HCT116 (cell line): Measurements from ENCODE around the gene SUMO3. TPM values are rescaled to one million over a fixed set of nuclear protein-coding genes. Genes with fewer than 3 reads are reported as not detected.

ENCODE experiments used
- ATAC-seq: fragments of 200-7000 bp; cut with Tn5 transposase; 2 replicates; pipeline ENCODE4 v1.9.1; 2020; ENCODE audit warnings: mild to moderate bottlenecking, moderate library complexity
- BruUV-seq: library from RNA; stranded (reverse); fragments of 400-500 nt; replicated peaks from 2 replicates; lab custom pipeline; 2021; lab: Mats Ljungman, UMichigan
- CTCF ChIA-PET: fragments of 300-600 bp; sonication (Branson Sonifier 250); formaldehyde crosslinking; loops from one replicate; lab custom pipeline; 2021; ENCODE audit warnings: antibody characterized with exemption; lab: Charles Lee
- POLR2A ChIA-PET: fragments of 300-600, 350-600 bp; sonication (Branson Sonifier 250); formaldehyde crosslinking; loops from one replicate; lab custom pipeline; 2021; ENCODE audit warnings: antibody characterized with exemption; lab: Charles Lee
- RAD21 ChIA-PET, 2 experiments: fragments of 300-600 bp; sonication (Branson Sonifier 250); formaldehyde crosslinking; loops; one replicate each; lab custom pipeline; 2023; ENCODE audit warnings: low total read pairs in 2 of 2; ENCODE audit not compliant: uncharacterized antibody in 2 of 2, unreplicated experiment in 2 of 2, low non-redundant PET in 1 of 2; lab: Charles Lee
- DNase-seq: peaks from one replicate; pipeline ENCODE4 v3.0.0-alpha.2; 2010; ENCODE audit warnings: low read depth, low spot score
- H2AFZ ChIP-seq: fragments of 200-600 bp; shearing (Covaris generic), sonication (generic); 2 replicates; pipeline ENCODE4 v1.6.1; 2017; ENCODE audit warnings: low read depth, mixed run types, mixed read lengths, antibody characterized with exemption, low read length; ENCODE audit not compliant: poor library complexity, severe bottlenecking
- H3K27ac ChIP-seq: 2 replicates; pipeline ENCODE4 v1.5.1; 2012; ENCODE audit warnings: low read depth, low read length
- H3K27me3 ChIP-seq: fragments of 200-600 bp; sonication (generic); 2 replicates; pipeline ENCODE4 v1.6.1; 2016; ENCODE audit warnings: mixed run types, low read length, mixed read lengths; ENCODE audit not compliant: insufficient read depth
- H3K36me3 ChIP-seq, 2 experiments: fragments of 200-500 bp in 1 of 2; fragments of 200-600 bp in 1 of 2; sonication (Bioruptor generic) in 1 of 2; sonication (generic) in 1 of 2; 2 replicates each; pipeline versions ENCODE4 v1.5.1 to v1.6.1; 2014 to 2016; ENCODE audit warnings: low read length in 2 of 2, inconsistent platforms in 1 of 2, mixed read lengths in 1 of 2, mixed run types in 1 of 2; ENCODE audit not compliant: insufficient read depth in 2 of 2, control insufficient read depth in 1 of 2
- H3K4me1 ChIP-seq, 2 experiments: fragments of 200-600 bp in 1 of 2; sonication (generic) in 1 of 2; 2 replicates each; pipeline versions ENCODE4 v1.5.1 to v1.6.1; 2012 to 2017; ENCODE audit warnings: low read length in 2 of 2, inconsistent platforms in 1 of 2, mild to moderate bottlenecking in 1 of 2, mixed read lengths in 1 of 2, mixed run types in 1 of 2, moderate library complexity in 1 of 2; ENCODE audit not compliant: insufficient read depth in 2 of 2, control insufficient read depth in 1 of 2
- H3K4me2 ChIP-seq: fragments of 200-600 bp; sonication (generic); 2 replicates; pipeline ENCODE4 v1.6.1; 2017; ENCODE audit warnings: mixed run types, low read length, mixed read lengths
- H3K4me3 ChIP-seq, 2 experiments: fragments of 200-600 bp in 1 of 2; sonication (generic) in 1 of 2; replicated peaks in 1 of 2; 2 replicates each; pipeline ENCODE4 v1.5.1; 2011 to 2016; ENCODE audit warnings: low read length in 2 of 2, control low read depth in 1 of 2, low read depth in 1 of 2, mild to moderate bottlenecking in 1 of 2, mixed read lengths in 1 of 2, mixed run types in 1 of 2
- H3K79me2 ChIP-seq: fragments of 200-600 bp; sonication (generic); 2 replicates; pipeline ENCODE4 v1.6.1; 2017; ENCODE audit warnings: mild to moderate bottlenecking, mixed run types, low read length, moderate library complexity, mixed read lengths; ENCODE audit not compliant: insufficient read depth
- H3K9ac ChIP-seq: fragments of 200-600 bp; sonication (generic); 2 replicates; pipeline ENCODE4 v1.6.1; 2016; ENCODE audit warnings: low read length, mixed read lengths
- H3K9me2 ChIP-seq: fragments of 200-600 bp; sonication (generic), shearing (Covaris generic); 2 replicates; pipeline ENCODE4 v1.6.1; 2017; ENCODE audit warnings: mixed run types, mild to moderate bottlenecking, moderate library complexity; ENCODE audit not compliant: insufficient read depth
- H3K9me3 ChIP-seq, 2 experiments: fragments of 200-500 bp in 1 of 2; fragments of 200-600 bp in 1 of 2; sonication (Bioruptor generic) in 1 of 2; sonication (generic) in 1 of 2; 2 replicates each; pipeline ENCODE4 v1.6.1; 2014 to 2017; ENCODE audit warnings: low read length in 2 of 2, mixed read lengths in 2 of 2, inconsistent platforms in 1 of 2, low read depth in 1 of 2, mild to moderate bottlenecking in 1 of 2, mixed run types in 1 of 2, moderate library complexity in 1 of 2; ENCODE audit not compliant: control insufficient read depth in 1 of 2, insufficient read depth in 1 of 2
- H4K20me1 ChIP-seq: fragments of 200-600 bp; sonication (generic), shearing (Covaris generic); 2 replicates; pipeline ENCODE4 v1.6.1; 2017; ENCODE audit warnings: mixed run types, mild to moderate bottlenecking, moderate library complexity; ENCODE audit not compliant: insufficient read depth
- CBX3 ChIP-seq: IDR thresholded peaks from 2 replicates; pipeline ENCODE4 v1.6.1; 2012; ENCODE audit warnings: low read depth
- CEBPB ChIP-seq: IDR thresholded peaks from 2 replicates; pipeline ENCODE4 v1.6.1; 2012; ENCODE audit warnings: low read depth
- CTCF ChIP-seq, 3 experiments: fragments of 200-600 bp in 1 of 3; sonication (generic) in 1 of 3; IDR thresholded peaks in 2 of 3; conservative IDR thresholded peaks in 1 of 3; 2 replicates each; pipeline ENCODE4 v1.5.1; 2012 to 2017; ENCODE audit warnings: low read depth in 2 of 3, low read length in 2 of 3, antibody characterized with exemption in 1 of 3, borderline replicate concordance in 1 of 3, control low read depth in 1 of 3, mild to moderate bottlenecking in 1 of 3, mixed read lengths in 1 of 3, mixed run types in 1 of 3, moderate library complexity in 1 of 3; ENCODE audit not compliant: insufficient read depth in 1 of 3
- EGR1 ChIP-seq: IDR thresholded peaks from 2 replicates; pipeline ENCODE4 v1.6.1; 2012; ENCODE audit warnings: low read depth
- ELF1 ChIP-seq: IDR thresholded peaks from 2 replicates; pipeline ENCODE4 v1.6.1; 2012; ENCODE audit warnings: low read depth, borderline replicate concordance
- EZH2 ChIP-seq: fragments of 200-600 bp; sonication (generic); IDR thresholded peaks from 2 replicates; pipeline ENCODE4 v1.6.1; 2017; ENCODE audit warnings: antibody characterized with exemption, mixed run types
- EZH2phosphoT487 ChIP-seq: fragments of 200-600 bp; IDR thresholded peaks from 2 replicates; pipeline ENCODE4 v1.6.1; 2018; ENCODE audit warnings: antibody characterized with exemption, borderline replicate concordance
- JUND ChIP-seq: IDR thresholded peaks from 2 replicates; pipeline ENCODE4 v1.6.1; 2012
- MAX ChIP-seq: IDR thresholded peaks from 2 replicates; pipeline ENCODE4 v1.6.1; 2012
- POLR2A ChIP-seq: IDR thresholded peaks from 2 replicates; pipeline ENCODE4 v1.7.0; 2011; ENCODE audit warnings: borderline replicate concordance; ENCODE audit not compliant: insufficient read depth, insufficient read length; ENCODE audit errors: extremely low read depth
- RAD21 ChIP-seq: IDR thresholded peaks from 2 replicates; pipeline ENCODE4 v1.6.1; 2012; ENCODE audit warnings: low read depth, mild to moderate bottlenecking
- SIN3A ChIP-seq: IDR thresholded peaks from 2 replicates; pipeline ENCODE4 v1.6.1; 2012; ENCODE audit warnings: low read depth
- SP1 ChIP-seq: IDR thresholded peaks from 2 replicates; pipeline ENCODE4 v1.6.1; 2012; ENCODE audit warnings: low read depth
- SRF ChIP-seq: IDR thresholded peaks from 2 replicates; pipeline ENCODE4 v1.6.1; 2012; ENCODE audit warnings: low read depth
- ZBTB33 ChIP-seq: IDR thresholded peaks from 2 replicates; pipeline ENCODE4 v1.6.1; 2011; ENCODE audit warnings: mild to moderate bottlenecking, low read length, moderate library complexity; ENCODE audit not compliant: insufficient replicate concordance; ENCODE audit errors: extremely low read depth
- ZFX ChIP-seq: fragments of 450-650 bp; IDR thresholded peaks from 2 replicates; pipeline ENCODE4 v1.6.1; 2017
- ZNF274 ChIP-seq: fragments of 200-500 bp; sonication (Bioruptor generic); IDR thresholded peaks from 2 replicates; pipeline ENCODE4 v1.6.1; 2014; ENCODE audit warnings: mild to moderate bottlenecking, low read depth, low read length, inconsistent platforms
- intact Hi-C: fragments of 100-400 bp; cut with micrococcal nuclease; formaldehyde crosslinking; loops from 2 replicates; pipeline ENCODE4 v1.10.0; 2022
- total RNA-seq: library from RNA; stranded (reverse); gene quantifications from one replicate; pipeline ENCODE4 v1.2.1, GENCODE V29; 2021; ENCODE audit not compliant: unreplicated experiment

Gene SUMO3
- total RNA-seq, 1 experiment from 2014 or later = 31.5 TPM

- no peak for TF ChIP-seq CTCF (IDR thresholded peaks at IDR 0.05 in 2 of 3, conservative IDR thresholded peaks at IDR 0.05 in 1 of 3; ENCODE audit: borderline replicate concordance in 1 of 3, insufficient read depth in 1 of 3, low read depth in 2 of 3, low read length in 2 of 3)
- no peak for TF ChIP-seq ZNF274
Observed at GRCh38 chr21:44867464-44867863, 49.6 kb upstream of the SUMO3 start (continued).

- Histone ChIP-seq H3K4me1 (peaks cover 42 to 54% of the 10 kb centered on the region in 2 experiments), H2AFZ (no peak overlapping the region), H3K9ac (peak overlapping the region; percentile 16; the same call in 1 of the 2 replicates), H3K9me3 (no peaks in the 10 kb centered on the region), H3K79me2 (peaks cover 91% of the 10 kb centered on the region), H3K4me2 (peak overlapping the region; percentile 43), H3K36me3 (peaks cover 4 to 10% of the 10 kb centered on the region in 2 experiments; a peak in 3 of 4 replicates), H3K27ac (no peak overlapping the region), H3K9me2 (no peaks in the 10 kb centered on the region), H3K4me3 (no peak overlapping the region), H4K20me1 (no peaks in the 10 kb centered on the region), H3K27me3 (no peaks in the 10 kb centered on the region)
- ATAC-seq (no peak), DNase-seq (no peak)
- BruUV-seq = no TSS peak
- POLR2A ChIA-PET = no interaction called here
- RAD21 ChIA-PET = no interaction called here
- intact Hi-C loops = loop anchor here (5.0 kb wide), 1 partner anchor 89 kb away; no protein-coding TSS in a partner anchor
- CTCF ChIA-PET = no interaction called here
- TF ChIP-seq SIN3A = no peak
- no peak for TF ChIP-seq ZBTB33
- TF ChIP-seq EZH2 = no peak
- no peak for TF ChIP-seq RAD21
- no peak for TF ChIP-seq CEBPB
- TF ChIP-seq JUND = no peak
- TF ChIP-seq EZH2phosphoT487 = no peak
- no peak for TF ChIP-seq ELF1
- TF ChIP-seq SP1 = no peak
- TF ChIP-seq SRF = no peak
- no peak for TF ChIP-seq CBX3
- no peak for TF ChIP-seq ZFX
- no peak for TF ChIP-seq EGR1
- TF ChIP-seq MAX = no peak
- no peak for TF ChIP-seq CTCF (IDR thresholded peaks at IDR 0.05 in 2 of 3, conservative IDR thresholded peaks at IDR 0.05 in 1 of 3; ENCODE audit: borderline replicate concordance in 1 of 3, insufficient read depth in 1 of 3, low read depth in 2 of 3, low read length in 2 of 3)
- no peak for TF ChIP-seq POLR2A
Observed at GRCh38 chr21:44866780-44867179, 48.9 kb upstream of the SUMO3 start.
